ENCODE results near the gene XG.
"Not testable (repeated sequence)": the region's sequence is repeated elsewhere in the genome, so short reads cannot be mapped to it uniquely, and the experiment has no call there.

XG gene

GRCh38 chrX:2733286-2733685 is 18.6 kb upstream of the XG start:
- DNase-seq (ENCODE audit: low read depth in 2 of 2), result no peak

- DNase-seq (ENCODE audit: low read depth in 2 of 2), result no peak
These were observed 16.6 kb upstream of the XG start for GRCh38 chrX:2735270-2735669.

- DNase-seq (ENCODE audit: low read depth in 2 of 2), result no peak
These were observed 11.2 kb upstream of the XG start for GRCh38 chrX:2740672-2741071.

- no peak for DNase-seq (ENCODE audit: low read depth in 2 of 2)
These were observed 10.5 kb upstream of the XG start for GRCh38 chrX:2741386-2741785.

- not testable (repeated sequence) for DNase-seq (ENCODE audit: low read depth in 2 of 2)
These were observed 5.6 kb upstream of the XG start for GRCh38 chrX:2746250-2746649.

GRCh38 chrX:2748171-2748814 is 3.5 kb upstream of the XG start:
- DNase-seq (ENCODE audit: low read depth in 2 of 2), result no peak

- no peak for DNase-seq (ENCODE audit: low read depth in 2 of 2)
These were observed 3.0 kb upstream of the XG start for GRCh38 chrX:2748815-2749188.

- no peak for DNase-seq (ENCODE audit: low read depth in 2 of 2)
These were observed 549 bp upstream of the XG start for GRCh38 chrX:2751291-2751690.

- DNase-seq (ENCODE audit: low read depth in 2 of 2), result not testable (repeated sequence)
These were observed 601 bp downstream of the XG start for GRCh38 chrX:2752441-2752840.

- DNase-seq (ENCODE audit: low read depth in 2 of 2), result not testable (repeated sequence)
These were observed 3.4 kb downstream of the XG start for GRCh38 chrX:2755163-2755715.

GRCh38 chrX:2756548-2756947 is 4.7 kb downstream of the XG start:
- DNase-seq (ENCODE audit: low read depth in 2 of 2), result no peak

- no peak for DNase-seq (ENCODE audit: low read depth in 2 of 2)
These were observed 9.4 kb downstream of the XG start for GRCh38 chrX:2761246-2761645.

- DNase-seq (ENCODE audit: low read depth in 2 of 2), result not testable (repeated sequence)
These were observed 10.8 kb downstream of the XG start for GRCh38 chrX:2762671-2763070.

GRCh38 chrX:2764766-2765548 is 13.1 kb downstream of the XG start:
- not testable (repeated sequence) for DNase-seq (ENCODE audit: low read depth in 2 of 2)

- DNase-seq (ENCODE audit: low read depth in 2 of 2), result no peak
These were observed 13.7 kb downstream of the XG start for GRCh38 chrX:2765549-2765830.

GRCh38 chrX:2766906-2767305 is 15.1 kb downstream of the XG start:
- DNase-seq (ENCODE audit: low read depth in 2 of 2), result no peak

- DNase-seq (ENCODE audit: low read depth in 2 of 2), result no peak
These were observed 16.0 kb downstream of the XG start for GRCh38 chrX:2767631-2768455.

GRCh38 chrX:2769615-2770014 is 17.8 kb downstream of the XG start:
- no peak for DNase-seq (ENCODE audit: low read depth in 2 of 2)

GRCh38 chrX:2773166-2774055 is 21.6 kb downstream of the XG start:
- not testable (repeated sequence) for DNase-seq (ENCODE audit: low read depth in 2 of 2)

GRCh38 chrX:2774057-2774456 is 22.2 kb downstream of the XG start:
- no peak for DNase-seq (ENCODE audit: low read depth in 2 of 2)

GRCh38 chrX:2774776-2775175 is 22.9 kb downstream of the XG start:
- DNase-seq (ENCODE audit: low read depth in 2 of 2), result no peak
